Tibial artery (tissue), 4 donors: ENCODE data around the gene SFT2D2.

Experiments
- DNase-seq, 2 donors: peaks; one replicate each; pipeline ENCODE4 v3.0.0-alpha.2; 2019
- H3K27ac ChIP-seq, 2 donors: fragments of 200-600 bp; sonication (generic) in 1 of 2; 1 replicate in 1 of 2; 2 replicates in 1 of 2; pipeline ENCODE4 v1.5.1; 2018 to 2019; ENCODE audit warnings: mild to moderate bottlenecking in 1 of 2
- H3K27me3 ChIP-seq, 2 donors: fragments of 200-600 bp; sonication (generic) in 1 of 2; one replicate each; pipeline versions ENCODE4 v1.5.1 to v1.6.0; 2016 to 2019
- H3K36me3 ChIP-seq, 3 donors: fragments of 200-600 bp; sonication (generic) in 2 of 3; one replicate each; pipeline ENCODE4 v1.5.1; 2016 to 2019; ENCODE audit warnings: mild to moderate bottlenecking in 2 of 3
- H3K4me1 ChIP-seq, 4 donors: fragments of 200-600 bp; sonication (generic) in 2 of 4; 1 replicate in 3 of 4; 2 replicates in 1 of 4; pipeline ENCODE4 v1.5.1; 2016 to 2019
- H3K4me3 ChIP-seq, 2 donors: fragments of 200-600 bp; sonication (generic) in 1 of 2; 1 replicate in 1 of 2; 2 replicates in 1 of 2; pipeline ENCODE4 v1.5.1; 2018 to 2019; ENCODE audit warnings: mild to moderate bottlenecking in 2 of 2
- H3K9me3 ChIP-seq, 3 donors: fragments of 200-600 bp; sonication (generic) in 1 of 3; one replicate each; pipeline ENCODE4 v1.5.1; 2016 to 2019
- CTCF ChIP-seq, 2 experiments: fragments of 200-600 bp in 1 of 2; fragments of 450-650 bp in 1 of 2; IDR thresholded peaks; one replicate each; pipeline ENCODE4 v1.5.1; 2017 to 2019; ENCODE audit warnings: antibody characterized with exemption in 2 of 2, mild to moderate bottlenecking in 1 of 2, moderate library complexity in 1 of 2
- intact Hi-C: fragments of 100-400 bp; cut with DNase I; formaldehyde crosslinking; loops from one replicate; pipeline ENCODE4 v1.15.0; 2023; ENCODE audit warnings: low total_unique reads

The SFT2D2 gene

GRCh38 chr1:168281603-168282325, 56.0 kb downstream of the SFT2D2 start:
- H3K36me3 ChIP-seq = no peaks in the 10 kb centered on the region
- no peak for DNase-seq
- no peaks in the 10 kb centered on the region for H3K4me1 ChIP-seq
- H3K4me3 ChIP-seq = no peak overlapping the region
- H3K27me3 ChIP-seq = no peaks in the 10 kb centered on the region
- no peak for TF ChIP-seq CTCF (IDR thresholded peaks at IDR 0.05)
- peaks cover 0 to 4% (median 0%) of the 10 kb centered on the region in 3 donors for H3K9me3 ChIP-seq
- intact Hi-C loops = no loop called here
- no peak overlapping the region for H3K27ac ChIP-seq

- TF ChIP-seq CTCF (IDR thresholded peaks at IDR 0.05) = no peak
- H3K4me3 ChIP-seq = no peak overlapping the region
- H3K4me1 ChIP-seq = no peaks in the 10 kb centered on the region
- DNase-seq = no peak
- H3K36me3 ChIP-seq = no peaks in the 10 kb centered on the region
- H3K9me3 ChIP-seq = no peaks in the 10 kb centered on the region
- intact Hi-C loops = no loop called here
- H3K27ac ChIP-seq = no peak overlapping the region
- H3K27me3 ChIP-seq = no peaks in the 10 kb centered on the region
These were observed 59.7 kb downstream of the SFT2D2 start for GRCh38 chr1:168285521-168285790.

- H3K4me1 ChIP-seq = no peaks in the 10 kb centered on the region
- H3K36me3 ChIP-seq = peaks cover 0 to 4% (median 0%) of the 10 kb centered on the region in 3 donors
- DNase-seq = no peak
- TF ChIP-seq CTCF (IDR thresholded peaks at IDR 0.05) = no peak
- H3K27me3 ChIP-seq = no peaks in the 10 kb centered on the region
- no peak overlapping the region for H3K27ac ChIP-seq
- H3K4me3 ChIP-seq = no peak overlapping the region
- H3K9me3 ChIP-seq = no peaks in the 10 kb centered on the region
- intact Hi-C loops = no loop called here
These were observed 60.4 kb downstream of the SFT2D2 start for GRCh38 chr1:168285971-168286927.

- H3K9me3 ChIP-seq = no peaks in the 10 kb centered on the region
- no peak overlapping the region for H3K4me3 ChIP-seq
- H3K27ac ChIP-seq = no peak overlapping the region
- TF ChIP-seq CTCF (IDR thresholded peaks at IDR 0.05) = no peak
- intact Hi-C loops = no loop called here
- no peaks in the 10 kb centered on the region for H3K4me1 ChIP-seq
- no peaks in the 10 kb centered on the region for H3K27me3 ChIP-seq
- H3K36me3 ChIP-seq = peaks cover 0 to 8% (median 0%) of the 10 kb centered on the region in 3 donors
- DNase-seq = no peak
These were observed 61.4 kb downstream of the SFT2D2 start for GRCh38 chr1:168287237-168287664.

- H3K4me3 ChIP-seq = no peak overlapping the region
- intact Hi-C loops = no loop called here
- H3K27me3 ChIP-seq = no peaks in the 10 kb centered on the region
- DNase-seq = no peak
- peaks cover 0 to 16% (median 0%) of the 10 kb centered on the region in 3 donors for H3K36me3 ChIP-seq
- H3K4me1 ChIP-seq = no peaks in the 10 kb centered on the region
- H3K27ac ChIP-seq = no peak overlapping the region
- no peak for TF ChIP-seq CTCF (IDR thresholded peaks at IDR 0.05)
- no peaks in the 10 kb centered on the region for H3K9me3 ChIP-seq
These were observed 62.7 kb downstream of the SFT2D2 start for GRCh38 chr1:168288311-168289052.
